Esophagus muscularis mucosa (tissue), 4 donors: Measurements from ENCODE around the gene FRZB. TPM values are rescaled to one million over a fixed set of nuclear protein-coding genes. Genes with fewer than 3 reads are reported as not detected.

Source experiments
- DNase-seq: peaks from one replicate; pipeline ENCODE4 v3.0.0-alpha.2; 2017; ENCODE audit errors: extremely low spot score
- H3K27ac ChIP-seq, 4 donors: fragments of 200-600 bp; sonication (generic); replicated peaks in 1 of 4; 1 replicate in 3 of 4; 2 replicates in 1 of 4; pipeline ENCODE4 v1.5.1; 2016 to 2019; ENCODE audit warnings: mild to moderate bottlenecking in 1 of 4
- H3K27me3 ChIP-seq, 4 donors: fragments of 200-600 bp; sonication (generic); one replicate each; pipeline versions ENCODE4 v1.5.1 to v1.6.0; 2016 to 2019
- H3K36me3 ChIP-seq, 4 donors: fragments of 200-600 bp; sonication (generic); one replicate each; pipeline ENCODE4 v1.5.1; 2016 to 2019
- H3K4me1 ChIP-seq, 4 donors: fragments of 200-600 bp; sonication (generic); one replicate each; pipeline ENCODE4 v1.5.1; 2016 to 2019
- H3K4me3 ChIP-seq, 4 donors: fragments of 200-600 bp; sonication (generic); 1 replicate in 2 of 4; 2 replicates in 2 of 4; pipeline ENCODE4 v1.5.1; 2016 to 2019; ENCODE audit warnings: mild to moderate bottlenecking in 4 of 4, moderate library complexity in 1 of 4
- H3K9me3 ChIP-seq, 4 donors: fragments of 200-600 bp; sonication (generic); 1 replicate in 3 of 4; 2 replicates in 1 of 4; pipeline ENCODE4 v1.5.1; 2016 to 2019
- CTCF ChIP-seq, 3 experiments: fragments of 200-600 bp in 2 of 3; fragments of 450-650 bp in 1 of 3; sonication (generic) in 2 of 3; IDR thresholded peaks; one replicate each; pipeline ENCODE4 v1.5.1; 2017 to 2019; ENCODE audit warnings: antibody characterized with exemption in 3 of 3, mild to moderate bottlenecking in 2 of 3, moderate library complexity in 1 of 3
- EP300 ChIP-seq: sonication (generic); formaldehyde crosslinking; IDR thresholded peaks from one replicate; pipeline ENCODE4 v1.6.1; 2017; ENCODE audit warnings: antibody characterized with exemption
- POLR2A ChIP-seq: fragments of 450-650 bp; IDR thresholded peaks from one replicate; pipeline ENCODE4 v1.6.1; 2017; ENCODE audit warnings: antibody characterized with exemption, moderate library complexity, mild to moderate bottlenecking, low read depth
- POLR2AphosphoS5 ChIP-seq, 2 donors: sonication (generic); formaldehyde crosslinking; IDR thresholded peaks; one replicate each; pipeline ENCODE4 v1.6.1; 2017; ENCODE audit warnings: antibody characterized with exemption in 2 of 2
- WGBS: methylation state at CpG from one replicate; pipeline ENCODE4 v1.1.5; 2018; 5-methylcytosine and 5-hydroxymethylcytosine counted together
- intact Hi-C: fragments of 100-400 bp; cut with DNase I; formaldehyde crosslinking; loops from one replicate; pipeline ENCODE4 v1.15.1; 2023
- total RNA-seq, 4 donors: library from RNA; depleted of rRNA; stranded (reverse); fragments of >200 nt; gene quantifications; one replicate each; pipeline versions ENCODE4 v1.1.0 to v1.2.1, GENCODE V29; 2016

Gene FRZB
- total RNA-seq, 4 donors from 2014 or later: 10.1 to 46.9 (median 13.1) TPM

GRCh38 chr2:182816866-182817265, 49.6 kb downstream of the FRZB start:
- Histone ChIP-seq H3K27me3 (no peaks in the 10 kb centered on the region), H3K4me3 (no peak overlapping the region), H3K4me1 (peaks cover 9 to 32% (median 29%) of the 10 kb centered on the region in 4 donors), H3K9me3 (no peaks in the 10 kb centered on the region), H3K36me3 (no peaks in the 10 kb centered on the region), H3K27ac (no peak overlapping the region)
- intact Hi-C loops: no loop called here
- TF ChIP-seq POLR2A (no peak), CTCF (IDR thresholded peaks at IDR 0.05) (no peak), EP300 (no peak), POLR2AphosphoS5 (IDR thresholded peaks at IDR 0.05) (no peak)
- no peak for DNase-seq

DNA sequence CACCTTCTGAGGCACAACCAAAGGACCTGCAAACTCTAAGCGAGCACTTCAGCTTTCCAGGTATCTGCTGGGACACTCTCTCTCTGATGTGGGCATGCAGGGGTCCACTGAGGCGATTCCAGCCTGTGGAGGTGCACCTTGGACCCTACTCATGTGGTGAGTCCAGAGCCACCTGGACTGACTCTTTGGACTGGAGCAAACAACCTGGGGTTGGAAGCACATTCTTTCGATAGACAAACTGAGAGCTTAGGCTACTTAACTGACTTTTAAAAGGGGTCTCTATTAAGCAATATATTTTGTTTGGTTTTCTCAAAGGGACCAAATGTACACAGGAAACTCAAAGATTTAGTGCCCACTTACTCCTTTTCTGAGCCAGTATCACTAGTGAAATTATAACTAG, 51.6 kb downstream of the FRZB start:
- Histone ChIP-seq H3K9me3 (no peaks in the 10 kb centered on the region), H3K27me3 (no peaks in the 10 kb centered on the region), H3K27ac (no peak overlapping the region), H3K4me1 (peaks cover 9 to 32% (median 29%) of the 10 kb centered on the region in 4 donors), H3K36me3 (no peaks in the 10 kb centered on the region), H3K4me3 (no peak overlapping the region)
- intact Hi-C loops: no loop called here
- WGBS: 96% methylated on average over 3 of the region's 3 CpGs
- TF ChIP-seq POLR2A (no peak), EP300 (no peak)
- no peak for DNase-seq

DNA sequence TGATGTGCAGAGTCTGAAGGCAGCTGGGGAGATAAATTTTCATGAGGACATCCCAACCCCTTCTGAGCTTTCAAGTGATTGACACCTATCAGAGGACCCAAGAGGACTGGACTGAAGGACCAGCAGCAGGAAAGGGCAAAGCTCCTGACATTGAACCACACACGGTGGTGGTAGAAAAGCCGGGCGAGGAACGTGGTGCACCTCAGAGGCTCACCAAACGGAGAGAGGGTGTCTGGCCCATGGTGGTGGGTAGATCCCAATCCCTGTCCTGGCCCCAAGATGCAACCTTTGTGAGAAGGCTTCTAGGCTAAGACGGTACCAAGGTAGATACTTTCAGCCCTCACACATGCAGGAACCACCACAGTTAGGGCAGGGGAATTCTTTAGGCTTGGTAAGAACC, 52.1 kb downstream of the FRZB start:
- DNase-seq: no peak

GRCh38 chr2:182810087-182810486, 56.4 kb downstream of the FRZB start:
- Histone ChIP-seq H3K36me3 (no peaks in the 10 kb centered on the region), H3K27me3 (no peaks in the 10 kb centered on the region), H3K4me3 (no peak overlapping the region), H3K9me3 (no peaks in the 10 kb centered on the region), H3K4me1 (no peaks in the 10 kb centered on the region), H3K27ac (no peak overlapping the region)
- no peak for TF ChIP-seq POLR2AphosphoS5 (IDR thresholded peaks at IDR 0.05)
- TF ChIP-seq EP300: no peak
- TF ChIP-seq POLR2A: no peak
- TF ChIP-seq CTCF (IDR thresholded peaks at IDR 0.05): no peak
- intact Hi-C loops: no loop called here
- no peak for DNase-seq
- 87% methylated on average over 3 of the region's 3 CpGs for WGBS

More for the DNA sequence above, 52.1 kb downstream of the FRZB start:
- no peak overlapping the region for H3K27ac ChIP-seq
- H3K4me3 ChIP-seq: no peak overlapping the region
- intact Hi-C loops: no loop called here
- no peaks in the 10 kb centered on the region for H3K9me3 ChIP-seq
- peaks cover 9 to 30% (median 27%) of the 10 kb centered on the region in 4 donors for H3K4me1 ChIP-seq
- no peaks in the 10 kb centered on the region for H3K27me3 ChIP-seq
- no peak for TF ChIP-seq POLR2AphosphoS5 (IDR thresholded peaks at IDR 0.05)
- 87% methylated on average over 6 of the region's 6 CpGs for WGBS
- H3K36me3 ChIP-seq: no peaks in the 10 kb centered on the region

GRCh38 chr2:182807319-182807718, 59.1 kb downstream of the FRZB start:
- Histone ChIP-seq H3K27ac (no peak overlapping the region), H3K4me3 (no peak overlapping the region), H3K27me3 (no peaks in the 10 kb centered on the region), H3K9me3 (no peaks in the 10 kb centered on the region), H3K36me3 (no peaks in the 10 kb centered on the region), H3K4me1 (no peaks in the 10 kb centered on the region)
- no peak for TF ChIP-seq CTCF (IDR thresholded peaks at IDR 0.05)
- no peak for TF ChIP-seq POLR2A
- no peak for TF ChIP-seq POLR2AphosphoS5 (IDR thresholded peaks at IDR 0.05)
- TF ChIP-seq EP300: no peak
- no peak for DNase-seq
- WGBS: 67% methylated on average over 3 of the region's 3 CpGs
- intact Hi-C loops: no loop called here

DNA sequence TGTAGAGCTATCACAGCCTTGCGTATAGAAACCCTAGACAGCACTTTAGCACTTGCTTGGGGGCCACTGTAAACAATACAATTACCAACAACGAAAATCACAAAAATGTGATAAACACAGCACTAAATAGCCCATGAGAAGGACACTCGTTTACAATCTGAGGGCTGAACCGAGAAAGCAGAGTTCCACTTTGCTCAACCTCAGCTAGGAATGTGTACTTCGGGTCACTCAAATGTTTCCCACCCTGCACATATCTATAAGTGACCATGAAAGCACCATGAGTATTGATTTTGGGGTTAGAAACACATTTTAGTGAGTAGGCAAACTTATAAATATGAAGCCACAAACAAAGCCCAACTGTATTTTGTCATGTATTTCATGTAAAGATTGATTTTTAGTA, 62.3 kb downstream of the FRZB start:
- Histone ChIP-seq H3K4me1 (no peaks in the 10 kb centered on the region), H3K27me3 (no peaks in the 10 kb centered on the region), H3K4me3 (no peak overlapping the region), H3K27ac (no peak overlapping the region), H3K9me3 (no peaks in the 10 kb centered on the region), H3K36me3 (no peaks in the 10 kb centered on the region)
- intact Hi-C loops: no loop called here
- TF ChIP-seq POLR2A (no peak), CTCF (IDR thresholded peaks at IDR 0.05) (no peak), EP300 (no peak), POLR2AphosphoS5 (IDR thresholded peaks at IDR 0.05) (no peak)
- WGBS: 91% methylated on average over 5 of the region's 5 CpGs
- DNase-seq: no peak
